ENCODE measurements around the gene SLC28A1. TPM values are rescaled to one million over a fixed set of nuclear protein-coding genes. Genes with fewer than 3 reads are reported as not detected.

The SLC28A1 gene
- total and polyA plus RNA-seq, 2 experiments from 2014 or later, result 2.5 to 3.0 TPM

DNA sequence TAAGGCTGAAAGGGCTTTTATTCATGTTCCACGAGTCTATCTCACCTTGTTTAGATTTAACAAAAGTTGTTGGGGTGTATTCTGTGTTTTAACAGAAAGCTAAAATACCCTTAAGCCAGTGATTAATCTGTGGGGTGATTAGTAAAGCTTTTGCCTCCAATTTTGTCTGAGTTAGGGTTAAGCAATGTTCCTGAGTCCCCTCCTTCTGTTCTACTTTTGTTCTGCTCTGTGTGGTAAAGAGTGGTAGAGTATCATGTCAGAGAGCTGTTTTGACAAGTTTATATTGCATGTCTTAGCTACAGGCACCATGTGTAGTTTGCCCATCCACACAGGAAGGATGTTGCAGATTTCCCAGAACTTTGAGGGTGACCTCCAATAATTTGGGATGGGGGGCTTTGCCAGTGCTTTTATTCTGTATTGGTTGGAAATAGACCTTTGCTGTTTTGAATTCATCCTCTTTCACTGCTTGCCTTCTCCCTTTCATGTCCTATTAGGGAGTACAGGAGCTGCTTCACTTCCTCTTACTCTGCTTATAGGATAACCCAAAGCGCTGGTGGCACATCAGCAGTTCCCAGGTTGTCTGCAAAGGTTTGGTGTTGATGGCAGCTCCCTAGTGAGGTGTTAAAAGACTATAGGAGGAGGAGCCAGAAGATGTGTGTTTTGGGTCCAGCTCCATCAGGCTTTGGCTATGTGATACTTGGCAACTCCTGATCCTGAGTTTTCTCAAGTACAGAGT is 104.6 kb downstream of the SLC28A1 start:
- no peak for DNase-seq (ENCODE audit: low spot score)
- Histone ChIP-seq H4K20me1 (ENCODE audit: insufficient read depth, poor library complexity, severe bottlenecking) (peaks cover 31% of the 10 kb centered on the region), H3K27me3 (no peaks in the 10 kb centered on the region), H3K4me1 (ENCODE audit: insufficient read depth) (peaks cover 25% of the 10 kb centered on the region), H3K36me3 (replicated peaks; ENCODE audit: insufficient read depth, low read depth) (no peaks in the 10 kb centered on the region), H3K79me2 (peaks cover 91% of the 10 kb centered on the region), H3K27ac (no peak overlapping the region), H3K4me3 (no peak overlapping the region), H2AFZ (no peak overlapping the region), H3K9me3 (ENCODE audit: low read depth) (no peaks in the 10 kb centered on the region), H3K9me2 (replicated peaks; ENCODE audit: insufficient read depth) (no peaks in the 10 kb centered on the region), H3K4me2 (no peak overlapping the region)
- 91% methylated on average over 2 of the region's 2 CpGs for WGBS (ENCODE audit: low lambda C conversion rate, missing lambda C conversion rate)
- TF ChIP-seq EZH2phosphoT487 (IDR thresholded peaks at IDR 0.05; ENCODE audit: low read depth, severe bottlenecking, unreplicated experiment) (no peak), EZH2 (IDR thresholded peaks at IDR 0.05; ENCODE audit: borderline replicate concordance) (no peak)
- TF ChIP-seq, protein P1, sequence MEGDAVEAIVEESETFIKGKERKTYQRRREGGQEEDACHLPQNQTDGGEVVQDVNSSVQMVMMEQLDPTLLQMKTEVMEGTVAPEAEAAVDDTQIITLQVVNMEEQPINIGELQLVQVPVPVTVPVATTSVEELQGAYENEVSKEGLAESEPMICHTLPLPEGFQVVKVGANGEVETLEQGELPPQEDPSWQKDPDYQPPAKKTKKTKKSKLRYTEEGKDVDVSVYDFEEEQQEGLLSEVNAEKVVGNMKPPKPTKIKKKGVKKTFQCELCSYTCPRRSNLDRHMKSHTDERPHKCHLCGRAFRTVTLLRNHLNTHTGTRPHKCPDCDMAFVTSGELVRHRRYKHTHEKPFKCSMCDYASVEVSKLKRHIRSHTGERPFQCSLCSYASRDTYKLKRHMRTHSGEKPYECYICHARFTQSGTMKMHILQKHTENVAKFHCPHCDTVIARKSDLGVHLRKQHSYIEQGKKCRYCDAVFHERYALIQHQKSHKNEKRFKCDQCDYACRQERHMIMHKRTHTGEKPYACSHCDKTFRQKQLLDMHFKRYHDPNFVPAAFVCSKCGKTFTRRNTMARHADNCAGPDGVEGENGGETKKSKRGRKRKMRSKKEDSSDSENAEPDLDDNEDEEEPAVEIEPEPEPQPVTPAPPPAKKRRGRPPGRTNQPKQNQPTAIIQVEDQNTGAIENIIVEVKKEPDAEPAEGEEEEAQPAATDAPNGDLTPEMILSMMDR (IDR thresholded peaks at IDR 0.05; ENCODE audit: poor library complexity), result no peak

DNA sequence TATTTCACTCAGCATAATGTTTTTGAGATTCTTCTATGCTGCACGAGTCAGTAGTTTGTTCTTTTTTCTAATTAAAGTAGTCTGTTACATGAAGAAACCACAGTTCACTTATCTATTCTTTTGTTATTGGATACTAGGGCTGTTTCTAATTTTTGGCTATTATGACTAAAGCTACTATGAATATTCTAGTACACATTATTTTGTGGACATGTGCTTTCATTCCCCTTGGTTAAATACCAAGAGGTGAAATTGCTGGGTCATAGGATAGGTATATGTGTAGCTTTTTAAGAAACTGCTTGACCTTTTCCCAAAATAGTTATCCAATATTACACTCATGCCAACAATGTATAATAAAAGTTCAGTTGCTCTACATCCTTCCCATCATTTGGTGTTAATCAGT is 106.0 kb downstream of the SLC28A1 start:
- Histone ChIP-seq H3K36me3 (replicated peaks; ENCODE audit: insufficient read depth, low read depth) (no peaks in the 10 kb centered on the region), H3K4me1 (ENCODE audit: insufficient read depth) (peaks cover 12% of the 10 kb centered on the region), H3K27me3 (no peaks in the 10 kb centered on the region), H4K20me1 (ENCODE audit: insufficient read depth, poor library complexity, severe bottlenecking) (peaks cover 22% of the 10 kb centered on the region), H3K9me2 (replicated peaks; ENCODE audit: insufficient read depth) (no peaks in the 10 kb centered on the region), H3K79me2 (peaks cover 91% of the 10 kb centered on the region), H2AFZ (no peak overlapping the region), H3K4me2 (no peak overlapping the region), H3K27ac (no peak overlapping the region), H3K4me3 (no peak overlapping the region), H3K9me3 (ENCODE audit: low read depth) (no peaks in the 10 kb centered on the region)
- 94% methylated on average over 1 of the region's 1 CpG for WGBS (ENCODE audit: low lambda C conversion rate, missing lambda C conversion rate)
- no peak for DNase-seq (ENCODE audit: low spot score)
- TF ChIP-seq, protein P1 (IDR thresholded peaks at IDR 0.05; ENCODE audit: poor library complexity), result no peak
- TF ChIP-seq EZH2phosphoT487 (IDR thresholded peaks at IDR 0.05; ENCODE audit: low read depth, severe bottlenecking, unreplicated experiment) (no peak), EZH2 (IDR thresholded peaks at IDR 0.05; ENCODE audit: borderline replicate concordance) (no peak)

DNA sequence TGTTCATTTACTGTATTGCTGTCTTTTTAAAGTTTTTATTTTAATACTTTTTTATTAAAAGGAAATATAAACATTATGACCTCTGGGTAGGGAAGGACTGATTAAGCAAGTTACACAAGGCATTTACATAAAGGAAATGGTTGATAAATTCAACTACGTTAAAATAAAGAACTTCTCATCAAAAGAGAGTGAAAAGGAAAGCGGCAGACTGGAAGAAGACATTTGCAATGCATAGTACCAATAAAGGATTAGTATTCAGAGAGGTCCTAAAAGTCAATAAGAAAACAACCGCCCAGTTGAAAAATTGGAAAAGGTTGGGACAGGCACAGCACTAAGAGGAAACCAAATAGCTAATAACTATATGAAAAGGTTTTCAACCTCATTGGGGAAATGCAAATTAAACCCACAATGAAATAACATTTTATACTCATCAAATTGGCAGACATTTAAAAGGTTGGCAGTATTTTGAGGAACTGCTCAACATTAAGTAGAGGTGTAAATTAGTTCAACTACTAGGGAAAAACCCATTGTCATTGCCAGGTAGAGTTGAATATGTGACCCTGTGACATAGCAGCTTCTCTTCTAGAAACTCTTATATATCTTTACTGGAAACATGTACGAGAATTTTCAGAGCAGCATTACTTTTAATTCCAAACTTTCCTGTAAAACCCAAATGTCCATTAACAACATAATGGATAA is 106.7 kb downstream of the SLC28A1 start:
- H2AFZ ChIP-seq, result no peak overlapping the region
- H3K27ac ChIP-seq, result no peak overlapping the region

More for the DNA sequence above, 106.7 kb downstream of the SLC28A1 start:
- WGBS (ENCODE audit: low lambda C conversion rate, missing lambda C conversion rate), result 88% methylated on average over 4 of the region's 4 CpGs
- Histone ChIP-seq H3K9me2 (replicated peaks; ENCODE audit: insufficient read depth) (no peaks in the 10 kb centered on the region), H3K36me3 (replicated peaks; ENCODE audit: insufficient read depth, low read depth) (no peaks in the 10 kb centered on the region), H4K20me1 (ENCODE audit: insufficient read depth, poor library complexity, severe bottlenecking) (peaks cover 22% of the 10 kb centered on the region), H3K27me3 (no peaks in the 10 kb centered on the region), H3K4me3 (no peak overlapping the region), H3K4me1 (ENCODE audit: insufficient read depth) (peaks cover 12% of the 10 kb centered on the region), H3K79me2 (peaks cover 91% of the 10 kb centered on the region), H3K4me2 (no peak overlapping the region), H3K9me3 (ENCODE audit: low read depth) (no peaks in the 10 kb centered on the region)
- no peak for TF ChIP-seq EZH2phosphoT487 (IDR thresholded peaks at IDR 0.05; ENCODE audit: low read depth, severe bottlenecking, unreplicated experiment)
- TF ChIP-seq EZH2 (IDR thresholded peaks at IDR 0.05; ENCODE audit: borderline replicate concordance), result no peak
- DNase-seq (ENCODE audit: low spot score), result no peak

Measured in hepatocyte (in vitro differentiated cells).